ENCODE measurements around the gene SAMM50. TPM values are rescaled to one million over a fixed set of nuclear protein-coding genes. Genes with fewer than 3 reads are reported as not detected.

The SAMM50 gene
- total RNA-seq, 4 donors from 2014 or later = 31.9 to 38.3 (median 32.1) TPM

DNA sequence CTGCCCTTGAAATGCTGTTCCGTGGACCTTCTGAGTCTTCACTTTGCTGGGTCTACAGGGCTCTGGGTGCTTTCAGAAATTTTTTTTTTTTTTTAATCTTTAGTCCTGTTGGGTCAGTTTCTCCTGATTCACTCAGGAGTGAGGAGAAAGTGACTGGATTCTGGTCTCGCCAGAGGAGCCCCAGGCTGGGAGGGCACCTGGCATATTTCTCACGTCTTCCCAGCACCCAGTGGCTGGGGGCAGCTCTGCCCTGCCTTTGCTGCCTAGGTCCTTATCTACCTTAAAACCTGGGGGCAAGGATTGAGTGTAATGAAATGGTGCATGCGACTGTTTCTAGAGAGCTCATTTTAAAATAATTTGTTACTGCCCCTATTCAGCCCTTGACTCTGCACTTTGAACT, 23.3 kb downstream of the SAMM50 start:
- intact Hi-C loops (cut with DNase I) = no loop called here
- Histone ChIP-seq H3K27me3 (no peaks in the 10 kb centered on the region), H3K4me3 (replicated peaks in 1 of 3) (no peak overlapping the region), H3K36me3 (peaks cover 65 to 66% of the 10 kb centered on the region in 2 donors), H3K27ac (no peak overlapping the region), H3K4me1 (no peaks in the 10 kb centered on the region), H3K9me3 (no peaks in the 10 kb centered on the region)
- no peak for DNase-seq
- WGBS, 2 donors = 97 to 100% methylated on average over 4 of the region's 4 CpGs
- no peak for TF ChIP-seq POLR2A (IDR thresholded peaks at IDR 0.05)
- TF ChIP-seq, protein P1, sequence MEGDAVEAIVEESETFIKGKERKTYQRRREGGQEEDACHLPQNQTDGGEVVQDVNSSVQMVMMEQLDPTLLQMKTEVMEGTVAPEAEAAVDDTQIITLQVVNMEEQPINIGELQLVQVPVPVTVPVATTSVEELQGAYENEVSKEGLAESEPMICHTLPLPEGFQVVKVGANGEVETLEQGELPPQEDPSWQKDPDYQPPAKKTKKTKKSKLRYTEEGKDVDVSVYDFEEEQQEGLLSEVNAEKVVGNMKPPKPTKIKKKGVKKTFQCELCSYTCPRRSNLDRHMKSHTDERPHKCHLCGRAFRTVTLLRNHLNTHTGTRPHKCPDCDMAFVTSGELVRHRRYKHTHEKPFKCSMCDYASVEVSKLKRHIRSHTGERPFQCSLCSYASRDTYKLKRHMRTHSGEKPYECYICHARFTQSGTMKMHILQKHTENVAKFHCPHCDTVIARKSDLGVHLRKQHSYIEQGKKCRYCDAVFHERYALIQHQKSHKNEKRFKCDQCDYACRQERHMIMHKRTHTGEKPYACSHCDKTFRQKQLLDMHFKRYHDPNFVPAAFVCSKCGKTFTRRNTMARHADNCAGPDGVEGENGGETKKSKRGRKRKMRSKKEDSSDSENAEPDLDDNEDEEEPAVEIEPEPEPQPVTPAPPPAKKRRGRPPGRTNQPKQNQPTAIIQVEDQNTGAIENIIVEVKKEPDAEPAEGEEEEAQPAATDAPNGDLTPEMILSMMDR (IDR thresholded peaks at IDR 0.05) = no peak

DNA sequence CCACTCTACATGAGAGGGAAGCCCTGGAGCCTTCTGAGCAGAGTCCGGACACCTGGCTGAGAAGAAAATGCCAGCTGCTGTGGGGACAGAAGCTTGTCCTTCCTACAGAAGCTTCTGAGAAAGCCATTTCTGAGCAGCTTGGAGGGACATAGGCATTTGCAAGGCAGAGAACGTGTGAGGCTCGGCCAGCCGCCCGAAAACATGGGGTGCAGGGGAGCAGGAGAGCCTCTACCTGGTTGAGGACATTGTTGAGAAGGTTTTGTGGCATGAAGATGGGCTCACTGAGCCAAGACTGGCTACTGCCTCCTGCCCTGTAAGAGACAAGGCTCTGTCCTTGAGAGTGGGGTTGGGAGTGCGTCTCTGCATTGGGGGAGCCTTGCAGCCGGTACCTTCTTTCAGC, 25.3 kb downstream of the SAMM50 start:
- no peaks in the 10 kb centered on the region for H3K4me1 ChIP-seq
- peaks cover 56 to 67% of the 10 kb centered on the region in 2 donors for H3K36me3 ChIP-seq
- TF ChIP-seq, protein P1 (IDR thresholded peaks at IDR 0.05) = no peak
- no peak for TF ChIP-seq POLR2A (IDR thresholded peaks at IDR 0.05)
- H3K4me3 ChIP-seq (replicated peaks in 1 of 3) = no peak overlapping the region
- no peak for DNase-seq
- intact Hi-C loops (cut with DNase I) = no loop called here
- no peaks in the 10 kb centered on the region for H3K9me3 ChIP-seq
- H3K27ac ChIP-seq = no peak overlapping the region
- H3K27me3 ChIP-seq = no peaks in the 10 kb centered on the region
- 96% methylated on average over 7 of the region's 7 CpGs for WGBS, 2 donors

DNA sequence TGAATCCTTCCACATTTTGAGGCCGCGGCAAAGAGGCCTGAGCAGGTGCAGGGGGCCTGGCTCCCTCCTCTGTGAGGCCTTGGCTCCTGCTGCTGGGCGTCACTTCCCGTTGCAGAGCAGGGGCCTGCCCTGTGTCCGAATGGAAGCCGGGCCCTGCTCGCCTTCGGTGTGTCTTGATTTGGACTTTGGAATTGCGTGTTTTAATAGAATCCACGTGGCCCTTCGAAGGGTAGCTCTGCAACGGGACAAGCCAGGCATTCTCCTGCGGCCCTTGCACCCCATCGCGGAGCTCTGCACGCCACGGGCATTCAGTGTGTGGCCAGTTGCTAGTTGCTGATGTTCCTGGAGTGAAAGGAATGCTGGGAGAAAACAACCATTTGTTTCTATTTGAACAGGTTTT, 25.8 kb downstream of the SAMM50 start:
- TF ChIP-seq, protein P1 (IDR thresholded peaks at IDR 0.05) = no peak
- TF ChIP-seq POLR2A (IDR thresholded peaks at IDR 0.05) = no peak
- 94 to 97% methylated on average over 17 of the region's 17 CpGs for WGBS, 2 donors
- Histone ChIP-seq H3K27me3 (no peaks in the 10 kb centered on the region), H3K36me3 (peaks cover 55 to 65% of the 10 kb centered on the region in 2 donors), H3K4me1 (no peaks in the 10 kb centered on the region), H3K4me3 (replicated peaks in 1 of 3) (no peak overlapping the region), H3K27ac (no peak overlapping the region), H3K9me3 (no peaks in the 10 kb centered on the region)
- intact Hi-C loops (cut with DNase I) = no loop called here
- no peak for DNase-seq

DNA sequence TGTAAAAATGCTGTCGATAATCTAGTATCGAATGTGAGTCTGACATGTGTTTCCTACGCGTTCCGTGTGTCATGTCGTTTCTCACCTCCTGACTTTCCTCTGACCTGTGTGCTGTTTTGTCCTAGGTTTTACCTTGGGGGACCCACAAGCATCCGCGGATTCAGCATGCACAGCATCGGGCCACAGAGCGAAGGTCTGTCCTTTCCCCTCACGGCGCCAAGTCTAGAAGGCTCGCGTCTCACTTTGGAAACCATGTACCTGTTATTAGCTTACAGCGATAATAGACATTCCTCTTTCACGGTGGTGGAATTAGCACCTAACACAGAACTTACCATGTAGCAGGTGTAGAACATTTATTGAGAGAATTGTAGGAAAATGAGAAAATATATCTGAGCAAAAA, 28.6 kb downstream of the SAMM50 start:
- Histone ChIP-seq H3K4me3 (replicated peaks in 1 of 3) (no peak overlapping the region), H3K36me3 (peaks cover 34 to 54% of the 10 kb centered on the region in 2 donors), H3K4me1 (no peaks in the 10 kb centered on the region), H3K9me3 (no peaks in the 10 kb centered on the region), H3K27me3 (no peaks in the 10 kb centered on the region), H3K27ac (no peak overlapping the region)
- no peak for TF ChIP-seq POLR2A (IDR thresholded peaks at IDR 0.05)
- TF ChIP-seq, protein P1 (IDR thresholded peaks at IDR 0.05) = no peak
- intact Hi-C loops (cut with DNase I) = no loop called here
- WGBS, 2 donors = 97% methylated on average over 16 of the region's 16 CpGs
- DNase-seq = no peak

DNA sequence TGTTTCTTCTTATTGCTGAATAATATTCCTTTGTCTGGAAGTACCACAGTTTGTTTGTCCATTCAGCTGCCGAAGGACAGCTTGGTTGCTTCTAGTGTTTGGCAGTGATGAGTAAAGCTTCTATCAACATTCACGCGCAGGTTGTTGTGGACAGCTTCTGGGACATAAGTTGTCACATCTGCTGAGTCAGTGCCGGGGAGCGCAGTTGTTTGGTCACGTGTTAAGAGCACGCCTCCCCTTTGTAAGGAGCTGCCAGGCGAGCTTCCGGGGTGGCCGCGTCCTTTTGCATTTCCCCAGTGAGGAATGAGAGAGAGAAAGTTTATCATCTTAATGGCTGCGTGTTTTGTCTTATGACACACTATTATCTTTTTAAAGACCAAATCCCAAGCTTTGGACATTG, 30.3 kb downstream of the SAMM50 start:
- Histone ChIP-seq H3K4me3 (replicated peaks in 1 of 3) (no peak overlapping the region), H3K27ac (no peak overlapping the region), H3K9me3 (no peaks in the 10 kb centered on the region), H3K27me3 (no peaks in the 10 kb centered on the region), H3K4me1 (no peaks in the 10 kb centered on the region), H3K36me3 (peaks cover 21 to 59% of the 10 kb centered on the region in 2 donors)
- intact Hi-C loops (cut with DNase I) = no loop called here
- WGBS, 2 donors = 84 to 94% methylated on average over 12 of the region's 12 CpGs
- TF ChIP-seq POLR2A (IDR thresholded peaks at IDR 0.05) = no peak
- TF ChIP-seq, protein P1 (IDR thresholded peaks at IDR 0.05) = no peak
- no peak for DNase-seq

Measured in thyroid gland (tissue), 4 donors.